Measurements from ENCODE around the gene WWTR1. TPM values are rescaled to one million over a fixed set of nuclear protein-coding genes. Genes with fewer than 3 reads are reported as not detected.

WWTR1 gene
- total RNA-seq, 6 donors from 2014 or later: 77.5 to 119 (median 107) TPM

GRCh38 chr3:149648525-149648924 is 9.3 kb downstream of the WWTR1 start:
- Histone ChIP-seq H3K4me1 (peaks cover 23 to 44% (median 33%) of the 10 kb centered on the region in 4 donors), H3K27ac (peak overlapping the region in 2 of 4 donors; percentile 35 to 51), H3K9me3 (no peaks in the 10 kb centered on the region), H3K36me3 (peaks cover 0 to 35% (median 2%) of the 10 kb centered on the region in 4 donors), H3K4me3 (peak overlapping the region in 1 of 4 donors; percentile 12), H3K27me3 (no peaks in the 10 kb centered on the region)
- TF ChIP-seq, protein P1, sequence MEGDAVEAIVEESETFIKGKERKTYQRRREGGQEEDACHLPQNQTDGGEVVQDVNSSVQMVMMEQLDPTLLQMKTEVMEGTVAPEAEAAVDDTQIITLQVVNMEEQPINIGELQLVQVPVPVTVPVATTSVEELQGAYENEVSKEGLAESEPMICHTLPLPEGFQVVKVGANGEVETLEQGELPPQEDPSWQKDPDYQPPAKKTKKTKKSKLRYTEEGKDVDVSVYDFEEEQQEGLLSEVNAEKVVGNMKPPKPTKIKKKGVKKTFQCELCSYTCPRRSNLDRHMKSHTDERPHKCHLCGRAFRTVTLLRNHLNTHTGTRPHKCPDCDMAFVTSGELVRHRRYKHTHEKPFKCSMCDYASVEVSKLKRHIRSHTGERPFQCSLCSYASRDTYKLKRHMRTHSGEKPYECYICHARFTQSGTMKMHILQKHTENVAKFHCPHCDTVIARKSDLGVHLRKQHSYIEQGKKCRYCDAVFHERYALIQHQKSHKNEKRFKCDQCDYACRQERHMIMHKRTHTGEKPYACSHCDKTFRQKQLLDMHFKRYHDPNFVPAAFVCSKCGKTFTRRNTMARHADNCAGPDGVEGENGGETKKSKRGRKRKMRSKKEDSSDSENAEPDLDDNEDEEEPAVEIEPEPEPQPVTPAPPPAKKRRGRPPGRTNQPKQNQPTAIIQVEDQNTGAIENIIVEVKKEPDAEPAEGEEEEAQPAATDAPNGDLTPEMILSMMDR (IDR thresholded peaks at IDR 0.05): no peak
- peak in 1 of 2 donors; percentile 35 for TF ChIP-seq POLR2AphosphoS5 (IDR thresholded peaks at IDR 0.05)
- no peak for ATAC-seq (ENCODE audit: low FRiP score in 2 of 2)
- no peak for DNase-seq
- 41 to 75% methylated on average over 3 of the region's 3 CpGs for WGBS, 2 donors

DNA sequence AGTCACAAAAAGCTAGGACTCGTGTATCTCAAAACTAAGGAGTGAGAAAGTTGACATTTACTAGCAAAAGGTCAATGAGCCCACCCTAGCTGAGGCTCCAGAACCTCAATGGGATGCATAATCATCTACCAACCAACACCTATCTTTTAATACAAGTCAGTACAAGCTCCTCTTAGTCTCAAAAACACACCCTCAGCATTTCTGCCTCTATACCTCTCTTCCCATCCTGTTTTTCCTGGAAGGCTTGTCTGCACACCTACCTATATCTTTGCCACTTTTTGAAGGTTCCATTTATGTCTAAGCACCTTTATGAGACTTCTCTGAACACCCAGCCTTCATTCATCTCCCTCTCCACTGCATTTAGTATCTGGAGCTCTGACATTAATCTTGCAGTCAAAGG is 10.0 kb downstream of the WWTR1 start:
- no peak for DNase-seq
- H3K27me3 ChIP-seq: no peaks in the 10 kb centered on the region
- H3K27ac ChIP-seq: no peak overlapping the region
- WGBS, 2 donors: 75 to 93% methylated on average over 1 of the region's 1 CpG
- H3K4me3 ChIP-seq: no peak overlapping the region
- TF ChIP-seq, protein P1 (IDR thresholded peaks at IDR 0.05): no peak
- TF ChIP-seq POLR2A (IDR thresholded peaks at IDR 0.05) (no peak), EP300 (IDR thresholded peaks at IDR 0.05) (no peak), POLR2AphosphoS5 (IDR thresholded peaks at IDR 0.05) (no peak)
- H3K9me3 ChIP-seq: no peaks in the 10 kb centered on the region
- peaks cover 23 to 44% (median 35%) of the 10 kb centered on the region in 4 donors for H3K4me1 ChIP-seq
- ATAC-seq (ENCODE audit: low FRiP score in 2 of 2): no peak
- H3K36me3 ChIP-seq: peaks cover 0 to 29% (median 1%) of the 10 kb centered on the region in 4 donors

- no peak for ATAC-seq (ENCODE audit: low FRiP score in 2 of 2)
- H3K4me3 ChIP-seq: no peak overlapping the region
- H3K4me1 ChIP-seq: peaks cover 23 to 47% (median 35%) of the 10 kb centered on the region in 4 donors
- H3K9me3 ChIP-seq: no peaks in the 10 kb centered on the region
- no peak overlapping the region for H3K27ac ChIP-seq
- H3K27me3 ChIP-seq: no peaks in the 10 kb centered on the region
- WGBS, 2 donors: 90% methylated on average over 4 of the region's 4 CpGs
- no peak for DNase-seq
- H3K36me3 ChIP-seq: peaks cover 0 to 28% (median 1%) of the 10 kb centered on the region in 4 donors
- TF ChIP-seq POLR2A (IDR thresholded peaks at IDR 0.05): no peak
- TF ChIP-seq, protein P1 (IDR thresholded peaks at IDR 0.05): no peak
- TF ChIP-seq POLR2AphosphoS5 (IDR thresholded peaks at IDR 0.05): no peak
Observed at GRCh38 chr3:149647285-149647684, 10.5 kb downstream of the WWTR1 start.

- ATAC-seq (ENCODE audit: low FRiP score in 2 of 2) (peak in 1 of 2 donors; percentile 52), DNase-seq (no peak)
- WGBS, 2 donors: 85 to 91% methylated on average over 4 of the region's 4 CpGs
- Histone ChIP-seq H3K4me3 (no peak overlapping the region), H3K9me3 (no peaks in the 10 kb centered on the region), H3K4me1 (peaks cover 25 to 55% (median 41%) of the 10 kb centered on the region in 4 donors), H3K27me3 (no peaks in the 10 kb centered on the region), H3K27ac (no peak overlapping the region), H3K36me3 (peaks cover 0 to 25% (median 1%) of the 10 kb centered on the region in 4 donors)
- no peak for TF ChIP-seq EP300 (IDR thresholded peaks at IDR 0.05)
- TF ChIP-seq POLR2A (IDR thresholded peaks at IDR 0.05): no peak
- TF ChIP-seq, protein P1 (IDR thresholded peaks at IDR 0.05): no peak
- TF ChIP-seq POLR2AphosphoS5 (IDR thresholded peaks at IDR 0.05): no peak
Observed at GRCh38 chr3:149646181-149646766, 11.6 kb downstream of the WWTR1 start.

GRCh38 chr3:149643963-149644362 is 13.9 kb downstream of the WWTR1 start:
- Histone ChIP-seq H3K9me3 (no peaks in the 10 kb centered on the region), H3K36me3 (peaks cover 0 to 11% (median 0%) of the 10 kb centered on the region in 4 donors), H3K4me3 (no peak overlapping the region), H3K4me1 (peaks cover 23 to 52% (median 39%) of the 10 kb centered on the region in 4 donors), H3K27ac (peak overlapping the region in 2 of 4 donors; percentile 10 to 35), H3K27me3 (no peaks in the 10 kb centered on the region)
- no peak for ATAC-seq (ENCODE audit: low FRiP score in 2 of 2)
- TF ChIP-seq POLR2AphosphoS5 (IDR thresholded peaks at IDR 0.05) (no peak), EP300 (IDR thresholded peaks at IDR 0.05) (no peak), POLR2A (IDR thresholded peaks at IDR 0.05) (no peak)
- TF ChIP-seq, protein P1 (IDR thresholded peaks at IDR 0.05): no peak
- DNase-seq: no peak
- 79 to 85% methylated on average over 3 of the region's 3 CpGs for WGBS, 2 donors

Measured in upper lobe of left lung (tissue), 6 donors.